ENCODE results near the gene PLVAP.

DNA sequence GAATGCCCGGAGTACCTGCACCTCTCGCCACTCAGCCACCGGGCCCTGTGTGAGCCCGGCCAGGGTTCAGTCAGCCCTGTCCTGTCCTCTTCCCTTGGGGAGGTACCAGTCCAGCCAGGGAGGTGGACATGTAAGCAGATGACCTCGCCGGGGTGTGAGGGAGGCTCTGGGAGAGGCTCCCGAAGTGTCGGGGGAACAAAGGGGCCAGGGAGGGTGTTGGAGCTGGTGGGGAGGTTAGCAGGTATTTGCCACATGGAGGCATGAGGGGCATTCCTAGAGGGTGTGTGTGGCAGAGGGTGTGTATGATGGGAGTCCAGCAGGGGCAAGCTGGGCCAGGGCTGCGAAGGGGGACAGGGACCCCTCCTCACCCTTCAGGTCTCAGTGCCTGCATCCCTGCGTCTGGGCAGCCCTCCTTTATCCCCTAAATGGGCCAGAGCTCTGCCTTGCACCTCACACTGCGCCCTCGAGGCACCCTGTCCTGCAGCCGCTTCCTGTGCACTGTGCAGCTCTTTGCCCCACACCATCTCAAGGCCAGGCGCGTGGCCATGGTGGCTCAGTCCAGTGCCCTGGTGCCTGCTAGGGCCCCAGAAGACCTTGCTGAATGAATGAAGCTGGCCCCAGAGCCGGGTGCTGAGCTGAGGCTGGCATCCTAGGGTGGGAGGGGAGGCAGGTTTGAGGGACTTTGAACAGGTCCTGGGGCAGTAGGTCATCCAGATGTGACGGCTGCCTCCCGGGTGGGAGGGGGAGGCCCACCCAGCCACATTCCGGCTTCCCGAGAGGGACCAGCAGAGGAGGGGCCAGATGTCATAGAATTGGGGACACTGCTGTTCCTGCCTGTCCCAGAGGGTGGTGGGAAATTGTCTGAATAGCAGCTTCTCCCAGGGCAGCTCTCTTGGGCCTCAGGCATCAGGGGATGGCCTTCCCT lies 64.7 kb downstream of the PLVAP start:
- TF ChIP-seq CTCF (IDR thresholded peaks at IDR 0.05) = no peak
- no peak for TF ChIP-seq POLR2AphosphoS5 (IDR thresholded peaks at IDR 0.05; ENCODE audit: insufficient read depth in 1 of 2, low read depth in 1 of 2)

Data from vagina (tissue), 2 donors.